Adrenal gland (tissue), 12 donors: Measurements from ENCODE around the gene ENKUR. TPM values are rescaled to one million over a fixed set of nuclear protein-coding genes. Genes with fewer than 3 reads are reported as not detected.

Source experiments
- DNase-seq, 7 donors: peaks; one replicate each; pipeline ENCODE4 v3.0.0-alpha.2; 2019 to 2020
- H3K27ac ChIP-seq, 5 donors: fragments of 200-600 bp; sonication (generic) in 4 of 5; 1 replicate in 3 of 5; 2 replicates in 2 of 5; pipeline versions ENCODE4 v1.5.1 to v1.8.0; 2016 to 2020; ENCODE audit warnings: mild to moderate bottlenecking in 1 of 5
- H3K27me3 ChIP-seq: fragments of 200-600 bp; 2 replicates; pipeline ENCODE4 v1.8.0; 2021
- H3K36me3 ChIP-seq, 2 donors: fragments of 200-600 bp; replicated peaks in 1 of 2; 1 replicate in 1 of 2; 2 replicates in 1 of 2; pipeline versions ENCODE4 v1.5.1 to v1.8.0; 2018 to 2022
- H3K4me1 ChIP-seq, 2 donors: fragments of 200-600 bp; replicated peaks in 1 of 2; 1 replicate in 1 of 2; 2 replicates in 1 of 2; pipeline versions ENCODE4 v1.5.1 to v1.8.0; 2018 to 2021
- H3K4me3 ChIP-seq, 4 donors: fragments of 200-600 bp; sonication (generic) in 3 of 4; one replicate each; pipeline ENCODE4 v1.5.1; 2016 to 2018
- H3K9me3 ChIP-seq, 3 donors: fragments of 200-600 bp; sonication (generic) in 1 of 3; replicated peaks in 1 of 3; 1 replicate in 2 of 3; 2 replicates in 1 of 3; pipeline versions ENCODE4 v1.5.1 to v1.8.0; 2016 to 2021
- POLR2A ChIP-seq, 2 donors: fragments of 450-650 bp; IDR thresholded peaks; one replicate each; pipeline ENCODE4 v1.6.1; 2017; ENCODE audit warnings: antibody characterized with exemption in 2 of 2, mild to moderate bottlenecking in 2 of 2, moderate library complexity in 1 of 2
- whole genome bisulfite sequencing, 4 donors: extraction: QIAGEN DNeasy Blood & Tissue Kit in 2 of 4; methylation state at CpG; one replicate each; pipeline versions ENCODE4 v1.1.5 to v1.1.7; 2013 to 2017; 5-methylcytosine and 5-hydroxymethylcytosine counted together
- intact Hi-C, 2 donors: fragments of 100-400 bp; cut with DNase I; formaldehyde crosslinking; loops; one replicate each; pipeline versions ENCODE4 v1.14.1 to v1.15.0; 2022 to 2023
- polyA plus RNA-seq, 3 donors: library from polyadenylated mRNA; stranded (reverse); fragments of 200-250 nt in 2 of 3; fragments of 350-450 nt in 1 of 3; fragmentation: Illumina TruSeq in 1 of 3; extraction: RNeasy Lipid Tissue Mini Kit (QIAGEN cat#74804) in 1 of 3; gene quantifications; one replicate each; pipeline ENCODE4 v1.2.3, GENCODE V29; 2013 to 2014
- total RNA-seq, 9 donors: library from RNA; depleted of rRNA in 4 of 9; stranded (reverse); fragments of >200 nt in 4 of 9; fragments of 120-200 nt in 1 of 9; fragmentation: NEBNext Ultra II Directional in 1 of 9; extraction: Animal tissue kit (Norgen Biotek cat#: 25700) in 1 of 9; gene quantifications; one replicate each; pipeline versions ENCODE4 v1.1.0 to v1.2.4, GENCODE V29; 2013 to 2023
- TF ChIP-seq, protein P1 (sequence below), 6 experiments: fragments of 450-650 bp in 4 of 6; fragments of 200-600 bp in 2 of 6; sonication (generic) in 1 of 6; IDR thresholded peaks; 1 replicate in 5 of 6; 2 replicates in 1 of 6; pipeline versions ENCODE4 v1.5.1 to v1.8.0; 2016 to 2021; ENCODE audit warnings: antibody characterized with exemption in 6 of 6, mild to moderate bottlenecking in 2 of 6, moderate library complexity in 1 of 6
- donor health status: healthy with polysubstance abuse.
- donor health status: Bipolar disorder and iron deficiency.
- donor health status: DM: yes; HTN: yes; CAD: no.
- donor health status: DM: no; HTN: no; CAD: no.
- donor health status: DM: no; HTN: no; CAD: no.
- donor health status: DM: yes; HTN: yes; CAD: no.

The ENKUR gene
- total and polyA plus RNA-seq, 12 donors: 0.16 to 0.70 (median 0.25) TPM; not detected in 5

DNA sequence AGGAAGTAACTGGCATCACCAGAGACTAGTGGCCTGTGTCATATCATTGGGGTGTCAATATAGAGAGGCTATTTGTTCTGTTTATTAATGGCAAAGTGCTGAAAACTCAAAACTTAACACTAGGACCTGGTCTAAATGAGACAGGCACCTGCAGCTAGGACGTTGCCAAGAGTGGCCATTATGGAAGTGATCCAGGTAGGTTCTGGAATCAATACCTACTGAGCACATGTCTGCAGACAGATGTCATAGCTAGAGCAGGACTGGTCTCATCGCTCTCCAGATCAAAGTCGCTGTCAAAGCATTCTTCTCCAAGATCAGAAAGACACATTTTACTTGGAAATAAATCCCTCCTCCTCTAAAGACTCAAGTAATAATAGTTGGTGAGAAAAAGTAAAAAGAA is 40.8 kb upstream of the ENKUR start:
- Histone ChIP-seq H3K27ac (no peak overlapping the region), H3K4me3 (no peak overlapping the region), H3K9me3 (no peaks in the 10 kb centered on the region), H3K4me1 (no peaks in the 10 kb centered on the region), H3K36me3 (no peaks in the 10 kb centered on the region), H3K27me3 (no peaks in the 10 kb centered on the region)
- no peak for TF ChIP-seq POLR2A (IDR thresholded peaks at IDR 0.05)
- TF ChIP-seq, protein P1, sequence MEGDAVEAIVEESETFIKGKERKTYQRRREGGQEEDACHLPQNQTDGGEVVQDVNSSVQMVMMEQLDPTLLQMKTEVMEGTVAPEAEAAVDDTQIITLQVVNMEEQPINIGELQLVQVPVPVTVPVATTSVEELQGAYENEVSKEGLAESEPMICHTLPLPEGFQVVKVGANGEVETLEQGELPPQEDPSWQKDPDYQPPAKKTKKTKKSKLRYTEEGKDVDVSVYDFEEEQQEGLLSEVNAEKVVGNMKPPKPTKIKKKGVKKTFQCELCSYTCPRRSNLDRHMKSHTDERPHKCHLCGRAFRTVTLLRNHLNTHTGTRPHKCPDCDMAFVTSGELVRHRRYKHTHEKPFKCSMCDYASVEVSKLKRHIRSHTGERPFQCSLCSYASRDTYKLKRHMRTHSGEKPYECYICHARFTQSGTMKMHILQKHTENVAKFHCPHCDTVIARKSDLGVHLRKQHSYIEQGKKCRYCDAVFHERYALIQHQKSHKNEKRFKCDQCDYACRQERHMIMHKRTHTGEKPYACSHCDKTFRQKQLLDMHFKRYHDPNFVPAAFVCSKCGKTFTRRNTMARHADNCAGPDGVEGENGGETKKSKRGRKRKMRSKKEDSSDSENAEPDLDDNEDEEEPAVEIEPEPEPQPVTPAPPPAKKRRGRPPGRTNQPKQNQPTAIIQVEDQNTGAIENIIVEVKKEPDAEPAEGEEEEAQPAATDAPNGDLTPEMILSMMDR (IDR thresholded peaks at IDR 0.05): no peak
- no peak for DNase-seq
- 71 to 87% (median 78%) methylated on average over 3 of the region's 3 CpGs for WGBS, 4 donors
- intact Hi-C loops: no loop called here

DNA sequence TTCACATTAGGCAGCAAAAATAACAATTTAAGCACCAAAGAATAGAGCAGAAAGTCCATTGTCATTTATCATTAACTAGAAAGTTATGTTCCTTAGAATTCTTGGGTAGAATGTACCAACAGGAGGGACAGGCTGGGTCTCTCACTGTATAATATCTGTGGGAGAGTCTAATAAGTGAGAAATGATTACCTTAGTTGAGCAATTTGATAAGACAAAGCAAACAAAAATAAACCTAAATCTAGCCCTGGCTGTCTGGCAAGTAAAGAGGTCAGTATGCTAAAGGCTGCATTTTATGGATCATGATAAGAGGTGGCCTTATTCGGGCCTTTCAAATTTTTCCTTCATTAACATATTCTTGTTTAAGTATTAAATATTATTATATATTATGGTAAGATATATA is 36.1 kb upstream of the ENKUR start:
- intact Hi-C loops: no loop called here
- Histone ChIP-seq H3K9me3 (no peaks in the 10 kb centered on the region), H3K4me3 (no peak overlapping the region), H3K36me3 (no peaks in the 10 kb centered on the region), H3K27ac (no peak overlapping the region), H3K4me1 (no peaks in the 10 kb centered on the region), H3K27me3 (no peaks in the 10 kb centered on the region)
- no peak for DNase-seq
- TF ChIP-seq POLR2A (IDR thresholded peaks at IDR 0.05): no peak
- TF ChIP-seq, protein P1 (IDR thresholded peaks at IDR 0.05): no peak
- 88 to 95% (median 90%) methylated on average over 1 of the region's 1 CpG for WGBS, 4 donors

DNA sequence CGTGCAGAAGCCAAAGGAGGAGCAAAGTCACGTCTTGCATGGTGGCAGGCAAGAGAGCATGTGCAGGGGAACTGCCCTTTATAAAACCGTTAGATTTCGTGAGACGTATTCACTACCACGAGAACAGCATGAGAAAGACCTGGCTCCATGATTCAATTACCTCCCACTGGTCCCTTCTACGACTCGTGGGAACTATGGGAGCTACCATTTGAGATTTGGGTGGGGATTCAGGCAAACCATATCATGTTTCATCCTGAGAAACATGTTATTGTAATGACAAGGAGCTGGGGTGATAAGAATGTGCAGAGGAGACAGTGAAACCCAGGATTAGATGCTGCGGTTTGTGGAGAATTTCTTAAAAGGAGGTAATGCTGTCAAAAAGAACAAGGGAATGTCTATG is 34.4 kb upstream of the ENKUR start:
- TF ChIP-seq POLR2A (IDR thresholded peaks at IDR 0.05): no peak
- TF ChIP-seq, protein P1 (IDR thresholded peaks at IDR 0.05): no peak
- no peaks in the 10 kb centered on the region for H3K27me3 ChIP-seq
- 84 to 89% (median 85%) methylated on average over 9 of the region's 9 CpGs for WGBS, 4 donors
- H3K9me3 ChIP-seq: no peaks in the 10 kb centered on the region
- H3K36me3 ChIP-seq: no peaks in the 10 kb centered on the region
- DNase-seq: no peak
- H3K4me1 ChIP-seq: no peaks in the 10 kb centered on the region
- intact Hi-C loops: no loop called here
- no peak overlapping the region for H3K4me3 ChIP-seq
- H3K27ac ChIP-seq: no peak overlapping the region

DNA sequence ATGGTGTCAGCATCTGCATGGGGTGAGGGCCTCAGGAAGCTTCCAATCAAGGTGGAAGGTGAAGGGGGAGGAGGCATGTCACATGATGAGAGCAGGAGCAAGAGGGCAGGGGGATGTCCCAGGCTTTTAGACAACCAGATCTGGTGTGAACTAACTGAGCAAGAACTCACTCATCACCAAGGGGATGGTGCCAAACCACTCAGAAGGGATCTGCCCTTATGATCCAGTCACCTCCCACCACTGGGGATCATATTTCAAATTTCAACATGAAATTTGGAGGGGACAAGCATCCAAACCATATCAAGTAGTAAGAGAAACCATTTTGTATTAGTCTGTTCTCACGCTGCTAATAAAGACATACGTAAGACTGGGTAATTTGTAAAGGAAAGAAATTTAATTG is 34.0 kb upstream of the ENKUR start:
- Histone ChIP-seq H3K27me3 (no peaks in the 10 kb centered on the region), H3K4me1 (no peaks in the 10 kb centered on the region), H3K27ac (no peak overlapping the region), H3K36me3 (no peaks in the 10 kb centered on the region), H3K9me3 (no peaks in the 10 kb centered on the region), H3K4me3 (no peak overlapping the region)
- DNase-seq: no peak
- 90 to 100% (median 98%) methylated on average over 2 of the region's 2 CpGs for WGBS, 4 donors
- TF ChIP-seq, protein P1 (IDR thresholded peaks at IDR 0.05): no peak
- TF ChIP-seq POLR2A (IDR thresholded peaks at IDR 0.05): no peak
- intact Hi-C loops: no loop called here
